Upper lobe of right lung (tissue), 1 donor: Measurements from ENCODE around the gene IBA57. TPM values are rescaled to one million over a fixed set of nuclear protein-coding genes. Genes with fewer than 3 reads are reported as not detected.

Experiments used
- ATAC-seq: fragments of 200-7000 bp; cut with Tn5 transposase; one replicate; pipeline ENCODE4 v1.9.1; 2020; ENCODE audit warnings: mild to moderate bottlenecking, moderate library complexity
- DNase-seq: peaks from one replicate; pipeline ENCODE4 v3.0.0-alpha.2; 2020
- H3K27ac ChIP-seq: fragments of 200-600 bp; one replicate; pipeline ENCODE4 v1.8.0; 2022
- H3K27me3 ChIP-seq: fragments of 200-600 bp; one replicate; pipeline ENCODE4 v1.8.0; 2022; ENCODE audit warnings: mild to moderate bottlenecking
- H3K36me3 ChIP-seq: fragments of 200-600 bp; one replicate; pipeline ENCODE4 v1.8.0; 2022
- H3K4me1 ChIP-seq: fragments of 200-600 bp; one replicate; pipeline ENCODE4 v1.8.0; 2022
- H3K4me3 ChIP-seq: fragments of 200-600 bp; one replicate; pipeline ENCODE4 v1.8.0; 2022; ENCODE audit warnings: mild to moderate bottlenecking
- H3K9me3 ChIP-seq: fragments of 200-600 bp; one replicate; pipeline ENCODE4 v1.8.0; 2022
- intact Hi-C: fragments of 100-400 bp; cut with DNase I; formaldehyde crosslinking; loops from one replicate; pipeline ENCODE4 v1.11.0; 2022
- total RNA-seq: library from RNA; stranded (reverse); fragmentation: NEBNext Ultra II Directional; extraction: Animal tissue kit (Norgen Biotek cat#: 25700); gene quantifications from one replicate; pipeline ENCODE4 v1.2.1, GENCODE V29; 2021
- TF ChIP-seq, protein P1 (sequence below): fragments of 200-600 bp; IDR thresholded peaks from one replicate; pipeline ENCODE4 v1.8.0; 2022; ENCODE audit warnings: antibody characterized with exemption
- donor health status: DM: no; HTN: yes; CAD: no; lungs with severe emphysema.

The IBA57 gene
- total RNA-seq, 1 donor from 2014 or later = 13.0 TPM

GRCh38 chr1:228210076-228210651 is 44.6 kb downstream of the IBA57 start:
- DNase-seq = no peak
- Histone ChIP-seq H3K4me1 (peaks cover 7% of the 10 kb centered on the region), H3K36me3 (no peaks in the 10 kb centered on the region), H3K9me3 (no peaks in the 10 kb centered on the region), H3K27ac (no peak overlapping the region), H3K27me3 (peaks cover 4% of the 10 kb centered on the region), H3K4me3 (no peak overlapping the region)
- ATAC-seq = no peak
- intact Hi-C loops = no loop called here
- TF ChIP-seq, protein P1, sequence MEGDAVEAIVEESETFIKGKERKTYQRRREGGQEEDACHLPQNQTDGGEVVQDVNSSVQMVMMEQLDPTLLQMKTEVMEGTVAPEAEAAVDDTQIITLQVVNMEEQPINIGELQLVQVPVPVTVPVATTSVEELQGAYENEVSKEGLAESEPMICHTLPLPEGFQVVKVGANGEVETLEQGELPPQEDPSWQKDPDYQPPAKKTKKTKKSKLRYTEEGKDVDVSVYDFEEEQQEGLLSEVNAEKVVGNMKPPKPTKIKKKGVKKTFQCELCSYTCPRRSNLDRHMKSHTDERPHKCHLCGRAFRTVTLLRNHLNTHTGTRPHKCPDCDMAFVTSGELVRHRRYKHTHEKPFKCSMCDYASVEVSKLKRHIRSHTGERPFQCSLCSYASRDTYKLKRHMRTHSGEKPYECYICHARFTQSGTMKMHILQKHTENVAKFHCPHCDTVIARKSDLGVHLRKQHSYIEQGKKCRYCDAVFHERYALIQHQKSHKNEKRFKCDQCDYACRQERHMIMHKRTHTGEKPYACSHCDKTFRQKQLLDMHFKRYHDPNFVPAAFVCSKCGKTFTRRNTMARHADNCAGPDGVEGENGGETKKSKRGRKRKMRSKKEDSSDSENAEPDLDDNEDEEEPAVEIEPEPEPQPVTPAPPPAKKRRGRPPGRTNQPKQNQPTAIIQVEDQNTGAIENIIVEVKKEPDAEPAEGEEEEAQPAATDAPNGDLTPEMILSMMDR = no peak

- TF ChIP-seq, protein P1 = no peak
- no peak overlapping the region for H3K27ac ChIP-seq
Observed at GRCh38 chr1:228210712-228211530, 45.3 kb downstream of the IBA57 start.

GRCh38 chr1:228211531-228212414 is 46.2 kb downstream of the IBA57 start:
- intact Hi-C loops = no loop called here
- no peak for ATAC-seq
- no peak for DNase-seq
- Histone ChIP-seq H3K4me3 (no peak overlapping the region), H3K27me3 (peaks cover 4% of the 10 kb centered on the region), H3K27ac (no peak overlapping the region), H3K9me3 (no peaks in the 10 kb centered on the region), H3K4me1 (peaks cover 7% of the 10 kb centered on the region), H3K36me3 (no peaks in the 10 kb centered on the region)
- TF ChIP-seq, protein P1 = no peak

More at GRCh38 chr1:228210712-228211530, 45.3 kb downstream of the IBA57 start:
- intact Hi-C loops = no loop called here
- Histone ChIP-seq H3K4me3 (no peak overlapping the region), H3K4me1 (peaks cover 7% of the 10 kb centered on the region), H3K36me3 (no peaks in the 10 kb centered on the region), H3K27me3 (peaks cover 4% of the 10 kb centered on the region), H3K9me3 (no peaks in the 10 kb centered on the region)
- ATAC-seq = no peak
- DNase-seq = no peak

- intact Hi-C loops = no loop called here
- Histone ChIP-seq H3K9me3 (no peaks in the 10 kb centered on the region), H3K36me3 (no peaks in the 10 kb centered on the region), H3K27ac (no peak overlapping the region), H3K27me3 (peaks cover 4% of the 10 kb centered on the region), H3K4me3 (peak overlapping the region; percentile 64), H3K4me1 (peaks cover 7% of the 10 kb centered on the region)
- TF ChIP-seq, protein P1 = no peak
- ATAC-seq (no peak), DNase-seq (no peak)
Observed at GRCh38 chr1:228212415-228212965, 46.9 kb downstream of the IBA57 start.

DNA sequence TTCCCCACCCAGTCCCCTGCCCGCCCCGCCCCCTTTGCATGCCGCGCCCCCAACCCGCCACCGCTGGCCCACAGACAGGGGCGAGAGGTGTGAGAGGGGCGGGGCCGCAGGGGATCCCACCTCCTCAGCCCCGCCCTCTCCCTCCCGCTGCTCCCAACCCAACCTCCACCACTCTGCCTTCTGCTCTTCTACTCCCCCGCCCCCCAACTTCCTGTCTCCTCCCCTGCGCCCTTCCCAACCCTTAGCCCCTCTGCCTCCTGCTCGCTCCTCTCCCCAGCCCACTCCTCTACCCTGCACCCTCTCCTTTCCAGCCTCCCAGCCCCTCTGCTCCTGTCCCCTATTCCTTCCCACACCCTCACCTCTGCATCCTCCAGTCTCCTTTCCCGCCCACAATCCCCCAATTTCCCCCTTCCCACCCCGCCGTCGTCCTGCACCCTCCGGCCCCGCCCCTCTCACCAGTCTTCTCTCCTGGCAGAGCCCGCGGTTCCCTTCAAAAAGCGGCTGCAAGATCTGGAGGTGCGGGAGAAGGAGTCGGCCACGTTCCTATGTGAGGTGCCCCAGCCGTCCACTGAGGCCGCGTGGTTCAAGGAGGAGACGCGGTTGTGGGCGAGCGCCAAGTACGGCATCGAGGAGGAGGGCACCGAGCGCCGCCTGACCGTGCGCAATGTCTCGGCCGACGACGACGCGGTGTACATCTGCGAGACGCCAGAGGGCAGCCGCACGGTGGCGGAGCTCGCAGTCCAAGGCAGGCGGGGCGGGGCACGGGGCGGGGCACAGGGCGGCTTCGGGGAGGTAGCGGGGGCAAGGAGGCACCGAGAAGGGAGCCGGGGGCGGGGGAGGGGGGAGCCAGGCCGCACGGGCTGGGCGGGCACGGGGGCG is 47.6 kb downstream of the IBA57 start:
- H3K36me3 ChIP-seq = no peaks in the 10 kb centered on the region
- no peaks in the 10 kb centered on the region for H3K9me3 ChIP-seq
- intact Hi-C loops = no loop called here
- H3K27ac ChIP-seq = no peak overlapping the region
- TF ChIP-seq, protein P1 = peak; percentile 48
- peaks cover 7% of the 10 kb centered on the region for H3K4me1 ChIP-seq
- ATAC-seq = peak; percentile 91
- peak; percentile 96 for DNase-seq
- peak overlapping the region; percentile 64 for H3K4me3 ChIP-seq
- peaks cover 3% of the 10 kb centered on the region for H3K27me3 ChIP-seq
